Thoracic aorta (tissue), 2 donors: ENCODE measurements around the gene HSBP1L1. TPM values are rescaled to one million over a fixed set of nuclear protein-coding genes. Genes with fewer than 3 reads are reported as not detected.
"Not testable (repeated sequence)": the region's sequence is repeated elsewhere in the genome, so short reads cannot be mapped to it uniquely, and the experiment has no call there.

Experiments
- ATAC-seq: fragments of 150-250 bp; one replicate; pipeline ENCODE4 v1.8.0; 2017; ENCODE audit warnings: low read depth; ENCODE audit not compliant: insufficient number of reproducible peaks, low FRiP score
- DNase-seq: peaks from one replicate; pipeline ENCODE4 v3.0.0-alpha.2; 2020; ENCODE audit warnings: low spot score
- H3K27ac ChIP-seq, 2 donors: fragments of 200-600 bp; sonication (generic); 1 replicate in 1 of 2; 2 replicates in 1 of 2; pipeline ENCODE4 v1.5.1; 2016; ENCODE audit warnings: mild to moderate bottlenecking in 2 of 2, moderate library complexity in 2 of 2
- H3K27me3 ChIP-seq: fragments of 200-600 bp; sonication (generic); replicated peaks from 2 replicates; pipeline ENCODE4 v1.6.0; 2016; ENCODE audit warnings: mild to moderate bottlenecking; ENCODE audit not compliant: insufficient read depth
- H3K36me3 ChIP-seq: fragments of 200-600 bp; sonication (generic); one replicate; pipeline ENCODE4 v1.5.1; 2016
- H3K4me1 ChIP-seq, 2 donors: fragments of 200-600 bp; sonication (generic); 1 replicate in 1 of 2; 2 replicates in 1 of 2; pipeline versions ENCODE4 v1.5.1 to v1.6.0; 2016; ENCODE audit warnings: low read depth in 2 of 2, mild to moderate bottlenecking in 1 of 2; ENCODE audit not compliant: control insufficient read depth in 1 of 2
- H3K4me3 ChIP-seq: fragments of 200-600 bp; sonication (generic); 2 replicates; pipeline ENCODE4 v1.5.1; 2016; ENCODE audit warnings: mild to moderate bottlenecking
- H3K9me3 ChIP-seq: fragments of 200-600 bp; sonication (generic); 2 replicates; pipeline ENCODE4 v1.5.1; 2016
- total RNA-seq, 2 donors: library from RNA; depleted of rRNA; stranded (reverse); fragments of >200 nt; gene quantifications; one replicate each; pipeline versions ENCODE4 v1.1.0 to v1.2.3, GENCODE V29; 2016
- TF ChIP-seq, protein P1 (sequence below): fragments of 200-600 bp; sonication (generic); IDR thresholded peaks from one replicate; pipeline ENCODE4 v1.5.1; 2019; ENCODE audit warnings: antibody characterized with exemption

HSBP1L1 gene
- total RNA-seq, 2 donors from 2014 or later = 8.5 to 11.6 TPM

DNA sequence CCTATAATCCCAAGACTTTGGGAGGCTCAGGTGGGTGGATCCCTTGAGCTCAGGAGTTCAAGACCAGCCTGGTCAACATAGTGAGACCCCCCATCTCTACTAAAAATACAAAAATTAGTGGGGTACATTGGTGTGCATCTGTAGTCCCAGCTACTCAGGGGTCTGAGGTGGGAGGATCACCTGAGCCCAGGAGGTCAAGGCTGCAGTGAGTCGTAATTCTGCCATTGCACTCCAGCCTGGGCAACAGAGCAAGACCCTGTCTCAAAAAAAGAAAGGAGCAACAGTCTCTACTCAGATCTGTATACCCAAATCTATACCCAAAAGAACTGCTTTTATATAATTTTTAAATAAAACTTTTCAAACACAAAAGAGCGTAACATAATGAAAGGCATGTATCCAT is 5.5 kb upstream of the HSBP1L1 start:
- no peak for DNase-seq
- no peaks in the 10 kb centered on the region for H3K36me3 ChIP-seq
- no peak for ATAC-seq
- H3K9me3 ChIP-seq = no peaks in the 10 kb centered on the region
- TF ChIP-seq, protein P1, sequence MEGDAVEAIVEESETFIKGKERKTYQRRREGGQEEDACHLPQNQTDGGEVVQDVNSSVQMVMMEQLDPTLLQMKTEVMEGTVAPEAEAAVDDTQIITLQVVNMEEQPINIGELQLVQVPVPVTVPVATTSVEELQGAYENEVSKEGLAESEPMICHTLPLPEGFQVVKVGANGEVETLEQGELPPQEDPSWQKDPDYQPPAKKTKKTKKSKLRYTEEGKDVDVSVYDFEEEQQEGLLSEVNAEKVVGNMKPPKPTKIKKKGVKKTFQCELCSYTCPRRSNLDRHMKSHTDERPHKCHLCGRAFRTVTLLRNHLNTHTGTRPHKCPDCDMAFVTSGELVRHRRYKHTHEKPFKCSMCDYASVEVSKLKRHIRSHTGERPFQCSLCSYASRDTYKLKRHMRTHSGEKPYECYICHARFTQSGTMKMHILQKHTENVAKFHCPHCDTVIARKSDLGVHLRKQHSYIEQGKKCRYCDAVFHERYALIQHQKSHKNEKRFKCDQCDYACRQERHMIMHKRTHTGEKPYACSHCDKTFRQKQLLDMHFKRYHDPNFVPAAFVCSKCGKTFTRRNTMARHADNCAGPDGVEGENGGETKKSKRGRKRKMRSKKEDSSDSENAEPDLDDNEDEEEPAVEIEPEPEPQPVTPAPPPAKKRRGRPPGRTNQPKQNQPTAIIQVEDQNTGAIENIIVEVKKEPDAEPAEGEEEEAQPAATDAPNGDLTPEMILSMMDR = no peak
- no peak overlapping the region for H3K27ac ChIP-seq
- no peaks in the 10 kb centered on the region for H3K27me3 ChIP-seq
- H3K4me1 ChIP-seq = peaks cover 0 to 1% of the 10 kb centered on the region in 2 donors
- no peak overlapping the region for H3K4me3 ChIP-seq

DNA sequence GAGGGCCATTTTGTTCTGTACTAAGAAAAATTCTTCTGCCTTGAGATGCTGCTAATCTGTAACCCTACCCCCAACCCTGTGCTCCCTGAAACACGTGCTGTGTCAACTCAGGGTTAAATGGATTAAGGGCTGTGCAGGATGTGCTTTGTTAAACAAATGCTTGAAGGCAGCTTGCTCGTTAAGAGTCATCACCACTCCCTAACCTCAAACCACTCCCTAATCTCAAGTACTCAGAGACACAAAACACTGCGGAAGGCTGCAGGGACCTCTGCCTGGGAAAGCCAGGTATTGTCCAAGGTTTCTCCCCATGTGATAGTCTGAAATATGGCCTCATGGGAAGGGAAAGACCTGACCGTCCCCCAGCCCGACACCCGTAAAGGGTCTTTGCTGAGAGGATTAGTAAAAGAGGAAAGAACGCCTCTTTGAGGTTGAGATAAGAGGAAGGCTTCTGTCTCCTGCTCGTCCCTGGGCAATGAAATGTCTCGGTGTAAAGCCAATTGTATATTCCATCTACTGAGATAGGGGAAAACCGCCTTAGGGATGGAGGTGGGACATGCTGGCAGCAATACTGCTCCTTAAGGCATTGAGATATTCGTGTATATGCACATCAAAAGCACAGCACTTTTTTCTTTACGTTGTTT is 4.2 kb upstream of the HSBP1L1 start:
- ATAC-seq = not testable (repeated sequence)

DNA sequence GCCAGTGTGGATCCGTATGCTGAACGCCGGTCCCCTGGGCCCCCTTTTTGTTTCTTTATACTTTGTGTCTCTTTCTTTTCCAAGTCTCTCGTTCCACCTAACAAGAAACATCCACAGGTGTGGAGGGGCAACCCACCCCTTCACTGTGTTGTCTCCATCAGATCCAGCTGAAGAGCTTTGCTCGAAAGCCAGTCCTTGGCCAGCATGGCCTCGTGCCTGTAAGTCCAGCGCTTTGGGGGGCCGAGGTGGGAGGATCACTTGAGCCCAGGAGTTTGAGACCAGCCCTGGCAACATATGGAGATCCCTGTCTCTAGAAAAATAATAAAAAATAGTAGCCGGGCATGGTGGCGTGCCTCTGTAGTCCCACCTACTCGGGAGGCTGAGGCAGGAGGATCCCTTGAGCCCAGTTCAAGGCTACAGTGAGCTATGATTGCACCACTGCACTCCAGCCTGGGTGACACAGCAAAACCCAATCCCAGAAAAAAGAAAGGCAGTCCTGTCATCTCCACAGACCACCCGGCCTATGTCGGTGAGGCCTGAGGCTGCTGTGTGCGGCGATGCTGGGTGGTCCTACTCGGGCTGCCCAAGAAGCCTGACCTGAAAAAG is 3.4 kb upstream of the HSBP1L1 start:
- DNase-seq (no peak), ATAC-seq (no peak)
- no peaks in the 10 kb centered on the region for H3K9me3 ChIP-seq
- H3K4me3 ChIP-seq = no peak overlapping the region
- peaks cover 5 to 17% of the 10 kb centered on the region in 2 donors for H3K4me1 ChIP-seq
- H3K27ac ChIP-seq = no peak overlapping the region
- H3K27me3 ChIP-seq = no peaks in the 10 kb centered on the region
- TF ChIP-seq, protein P1 = no peak
- no peaks in the 10 kb centered on the region for H3K36me3 ChIP-seq

More for the DNA sequence above, 4.2 kb upstream of the HSBP1L1 start:
- not testable (repeated sequence) for H3K36me3 ChIP-seq, H3K9me3 ChIP-seq, H3K27ac ChIP-seq, H3K27me3 ChIP-seq, H3K4me3 ChIP-seq, DNase-seq
- peaks cover 1 to 13% of the 10 kb centered on the region in 2 donors for H3K4me1 ChIP-seq

DNA sequence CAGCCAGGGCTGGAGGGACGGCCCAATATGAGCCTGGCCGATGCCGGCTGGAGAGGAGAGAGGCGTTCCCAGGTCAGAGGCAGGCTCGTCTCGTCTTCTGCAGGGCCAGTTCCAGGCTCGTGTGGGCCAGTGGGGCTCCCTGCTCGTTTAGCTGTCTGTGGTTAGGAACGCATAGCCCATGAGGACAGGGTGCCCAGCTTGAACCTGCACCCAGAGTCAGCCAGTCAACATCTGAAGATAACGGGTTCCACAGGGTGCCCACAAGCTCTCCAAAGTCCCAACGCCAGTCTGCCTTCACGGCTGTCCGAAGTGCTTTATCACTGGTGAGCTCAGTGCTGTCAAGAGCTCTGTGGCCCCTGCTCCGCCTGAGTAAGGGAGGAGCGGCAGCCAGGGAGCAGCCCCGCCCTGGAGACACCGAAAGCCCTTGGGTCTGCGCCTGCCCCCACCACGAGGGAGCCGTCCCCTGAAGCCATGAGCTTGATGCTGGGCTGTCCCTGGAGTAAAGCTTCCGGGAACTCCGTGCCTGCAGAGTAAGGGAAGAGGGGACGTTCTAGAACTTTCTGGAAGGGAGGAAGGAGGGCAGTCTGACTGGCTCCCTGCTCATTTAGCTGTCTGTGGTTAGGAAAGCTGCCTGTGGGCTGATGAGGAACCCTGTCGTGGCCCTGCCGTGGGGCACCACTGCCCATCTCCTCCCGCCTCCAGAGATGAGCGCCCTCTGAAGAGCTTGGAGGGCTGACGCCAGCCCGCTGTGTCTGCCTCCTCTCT is 2.7 kb upstream of the HSBP1L1 start:
- ATAC-seq (no peak), DNase-seq (no peak)
- TF ChIP-seq, protein P1 = no peak
- Histone ChIP-seq H3K27me3 (no peaks in the 10 kb centered on the region), H3K4me1 (peaks cover 5 to 17% of the 10 kb centered on the region in 2 donors), H3K27ac (no peak overlapping the region), H3K36me3 (no peaks in the 10 kb centered on the region), H3K9me3 (no peaks in the 10 kb centered on the region), H3K4me3 (no peak overlapping the region)

DNA sequence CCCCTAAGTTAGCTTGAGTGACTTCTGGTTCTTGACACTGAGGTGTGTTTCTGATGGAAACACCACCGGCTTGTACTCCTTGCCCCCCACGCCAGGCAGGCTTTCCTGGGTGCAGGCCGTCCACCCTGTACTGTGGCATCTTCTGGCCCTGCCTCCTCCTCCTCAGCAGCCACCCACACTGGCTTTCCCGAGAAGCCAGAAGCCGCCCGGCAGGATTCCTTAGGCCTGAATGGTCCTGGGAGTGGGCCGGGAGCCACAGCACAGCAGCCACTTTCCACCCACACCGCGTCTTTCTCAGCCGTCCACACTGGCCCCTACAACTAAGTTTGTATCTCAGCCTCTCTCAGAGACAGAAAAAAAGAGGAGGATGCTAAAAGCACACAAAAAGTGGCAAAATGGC is 2.1 kb upstream of the HSBP1L1 start:
- DNase-seq (no peak), ATAC-seq (no peak)
- no peaks in the 10 kb centered on the region for H3K9me3 ChIP-seq
- no peak overlapping the region for H3K27ac ChIP-seq
- H3K27me3 ChIP-seq = no peaks in the 10 kb centered on the region
- no peak overlapping the region for H3K4me3 ChIP-seq
- H3K36me3 ChIP-seq = no peaks in the 10 kb centered on the region
- TF ChIP-seq, protein P1 = no peak
- peaks cover 5 to 17% of the 10 kb centered on the region in 2 donors for H3K4me1 ChIP-seq
